ENCODE measurements around the gene DPCD.
"Not testable (repeated sequence)": the region's sequence is repeated elsewhere in the genome, so short reads cannot be mapped to it uniquely, and the experiment has no call there.

Gene DPCD

DNA sequence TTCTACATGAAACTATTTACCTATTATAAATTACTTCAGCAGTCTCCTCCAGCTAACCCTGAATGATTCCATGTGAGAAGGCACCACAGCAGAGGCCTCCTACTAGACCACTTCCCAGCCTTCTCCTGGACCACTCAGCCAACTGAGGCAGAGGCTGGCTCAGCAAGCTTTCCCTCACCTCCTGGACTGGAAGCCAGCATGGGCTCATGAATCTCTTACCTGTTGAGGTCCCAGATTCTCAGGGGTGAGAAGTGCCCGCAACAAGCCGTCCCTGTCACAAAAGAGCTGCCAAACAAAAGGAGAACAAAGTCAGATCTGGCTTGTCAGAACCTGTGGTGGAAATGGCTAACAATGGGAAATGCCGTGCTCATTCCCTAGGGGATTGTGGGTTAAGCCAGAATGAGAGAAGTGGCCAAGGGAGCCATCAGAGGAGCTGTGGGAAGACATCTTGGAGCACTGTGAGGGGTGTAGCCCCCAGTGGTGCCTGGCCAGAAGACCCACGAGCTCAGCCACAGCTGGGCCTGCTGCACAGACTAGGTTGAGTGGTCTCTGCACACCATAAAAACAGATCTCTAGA, 36.5 kb downstream of the DPCD start:
- no peak for DNase-seq

DNA sequence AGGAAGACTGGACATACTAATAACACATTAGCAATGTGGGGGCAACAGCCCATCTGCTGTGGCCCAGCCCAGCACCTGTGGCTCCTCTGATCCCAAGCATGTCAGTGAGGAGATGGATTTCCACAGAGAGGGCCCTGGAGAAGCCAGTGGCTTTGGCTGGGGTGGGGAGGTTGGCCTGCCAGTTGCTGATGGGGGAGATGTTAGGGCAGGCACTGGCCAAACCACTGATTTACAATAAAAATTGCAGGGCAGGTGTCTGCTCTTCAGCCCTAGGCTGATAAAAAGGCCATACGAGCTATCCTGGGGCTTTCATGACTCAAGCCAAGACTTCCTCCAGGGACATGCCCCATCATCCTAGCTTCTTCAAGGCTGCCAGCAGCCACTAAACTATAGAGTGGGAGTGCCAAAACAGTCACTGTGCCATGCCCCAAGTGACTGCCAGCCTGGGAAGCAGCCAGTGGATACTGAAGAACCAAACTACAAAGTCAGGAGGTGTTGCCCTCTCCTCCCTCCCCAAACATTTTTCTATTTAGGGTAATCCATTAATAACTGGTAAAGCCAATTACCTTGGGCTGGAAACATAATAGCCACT, 37.8 kb downstream of the DPCD start:
- no peak for DNase-seq

DNA sequence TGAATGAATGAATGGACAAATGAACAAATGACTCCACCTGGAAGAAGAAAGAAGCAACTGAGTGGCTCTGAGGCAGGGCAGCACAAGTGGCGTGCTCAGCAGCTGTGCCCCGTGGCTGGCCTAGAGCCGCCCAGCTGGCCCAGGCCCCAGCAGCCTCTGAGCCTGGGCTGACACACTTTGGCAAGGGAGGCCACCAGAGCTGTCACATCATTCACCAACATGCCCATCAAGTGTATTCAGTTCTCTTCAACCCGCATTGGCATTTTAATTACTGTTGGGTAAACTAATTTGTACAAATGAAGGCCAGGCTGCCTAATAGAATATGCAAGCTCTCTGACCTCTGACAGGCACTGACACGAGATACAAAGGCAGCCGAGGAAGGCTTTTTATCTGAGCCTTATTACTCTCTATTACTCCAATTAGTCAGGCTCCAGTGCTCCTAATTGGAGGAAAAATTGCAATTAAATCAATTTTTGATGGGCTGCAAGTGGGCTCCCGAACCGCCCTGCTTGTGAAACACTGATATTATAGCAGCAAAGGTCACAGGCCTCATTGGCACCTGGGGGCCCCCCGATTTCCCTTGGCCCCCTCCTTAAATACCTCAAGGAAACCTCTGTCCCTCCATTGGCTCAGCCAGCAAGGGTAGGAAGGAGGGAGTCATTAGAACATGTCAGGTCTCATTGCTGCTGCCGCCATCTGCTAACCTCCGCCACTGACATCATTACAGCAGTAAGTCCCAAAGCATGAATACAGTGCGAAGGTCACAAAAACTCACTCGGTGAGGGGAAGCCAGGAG, 41.9 kb downstream of the DPCD start:
- DNase-seq, result no peak

DNA sequence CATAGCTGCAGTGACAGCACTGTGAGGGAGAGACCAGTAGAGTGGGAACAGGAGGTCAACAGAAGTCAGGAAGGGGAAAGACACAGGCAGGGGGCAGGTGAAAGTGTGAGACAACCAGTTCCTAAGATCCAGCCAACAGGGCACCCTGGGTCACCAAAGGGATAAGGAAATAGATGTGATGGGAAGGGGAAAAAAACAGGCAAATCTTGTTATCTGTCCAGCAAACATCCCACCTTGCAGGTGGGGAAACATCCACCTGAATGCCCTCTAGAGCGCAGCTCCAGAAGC, 42.5 kb downstream of the DPCD start:
- DNase-seq, result no peak

DNA sequence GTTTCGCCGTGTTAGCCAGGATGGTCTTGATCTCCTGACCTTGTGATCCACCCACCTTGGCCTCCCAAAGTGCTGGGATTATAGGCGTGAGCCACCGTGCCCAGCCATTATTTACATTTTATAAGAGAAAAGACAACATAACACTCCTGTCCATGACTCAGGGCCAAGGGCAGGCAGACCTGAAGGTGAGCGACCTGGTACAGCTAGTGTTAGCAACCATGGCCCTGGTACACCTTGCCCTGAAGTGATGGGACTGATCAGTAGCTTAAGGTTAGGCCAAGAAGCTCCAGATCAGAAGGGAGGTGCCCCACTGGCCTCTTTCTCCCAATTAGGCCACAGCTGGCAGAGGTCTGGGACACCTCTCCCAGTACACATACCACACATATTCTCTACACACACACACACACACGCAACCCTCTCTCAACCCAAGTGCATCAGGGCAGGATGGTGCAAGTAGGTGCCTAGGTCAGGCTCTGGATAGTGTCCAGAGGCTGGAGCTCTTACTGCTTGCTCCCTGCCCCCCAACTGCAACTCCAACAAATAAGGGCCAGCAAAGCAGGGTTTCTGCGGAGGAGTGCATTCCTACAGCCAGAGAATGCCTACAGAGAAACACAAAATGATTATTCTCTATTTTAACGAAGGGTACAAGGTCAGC, 43.8 kb downstream of the DPCD start:
- no peak for DNase-seq

DNA sequence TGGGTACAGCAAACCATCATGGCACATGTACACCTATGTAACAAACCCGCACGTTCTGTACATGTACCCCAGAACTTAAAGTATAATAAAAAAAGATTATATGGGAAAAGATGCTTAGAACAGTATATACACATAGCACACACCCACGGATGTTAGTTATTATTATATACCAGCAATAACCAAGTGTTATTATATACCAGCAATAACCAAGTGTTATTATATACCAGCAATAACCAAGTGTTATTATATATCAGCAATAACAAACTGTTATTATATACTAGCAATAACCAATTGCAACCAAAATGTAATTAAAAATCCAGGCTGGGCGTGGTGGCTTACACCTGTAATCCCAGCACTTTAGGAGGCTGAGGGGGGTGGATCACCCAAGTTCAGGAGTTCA, 45.4 kb downstream of the DPCD start:
- DNase-seq, result not testable (repeated sequence)

DNA sequence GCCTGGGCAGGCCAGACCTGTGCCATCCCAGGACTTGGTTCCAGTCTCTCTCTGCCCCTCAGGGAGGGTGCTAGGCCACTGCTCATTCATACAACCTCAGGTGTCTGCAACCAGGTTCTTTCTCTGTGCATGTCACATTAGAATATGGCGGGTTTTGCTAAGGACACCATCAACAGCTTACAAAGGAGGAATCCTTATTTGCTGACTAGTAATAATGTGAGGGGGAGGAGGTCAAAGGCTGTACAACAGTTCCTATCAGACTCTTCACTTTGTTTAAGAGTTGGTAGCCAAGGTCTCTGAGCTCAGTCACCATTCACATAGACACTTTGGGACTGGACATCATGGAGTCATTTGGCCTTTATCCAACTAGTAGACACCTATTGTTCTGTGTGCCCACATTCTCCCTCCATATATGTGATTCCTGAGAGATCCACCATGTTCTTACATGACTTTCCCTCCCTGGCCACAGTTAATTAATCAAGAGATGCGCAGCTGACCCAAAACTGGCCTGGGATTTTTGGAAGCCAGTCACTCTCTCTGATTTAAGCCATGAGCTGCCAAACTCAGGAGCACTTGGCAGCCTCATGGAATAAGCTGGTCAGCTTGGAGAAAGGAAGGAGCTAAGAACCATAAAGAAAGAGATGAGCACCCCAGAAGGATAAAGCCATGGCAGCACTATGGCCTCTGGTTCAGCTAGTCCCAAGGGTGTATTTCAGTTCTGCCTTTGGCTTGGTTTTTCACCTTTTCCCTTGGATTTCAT, 51.2 kb downstream of the DPCD start:
- no peak for DNase-seq

DNA sequence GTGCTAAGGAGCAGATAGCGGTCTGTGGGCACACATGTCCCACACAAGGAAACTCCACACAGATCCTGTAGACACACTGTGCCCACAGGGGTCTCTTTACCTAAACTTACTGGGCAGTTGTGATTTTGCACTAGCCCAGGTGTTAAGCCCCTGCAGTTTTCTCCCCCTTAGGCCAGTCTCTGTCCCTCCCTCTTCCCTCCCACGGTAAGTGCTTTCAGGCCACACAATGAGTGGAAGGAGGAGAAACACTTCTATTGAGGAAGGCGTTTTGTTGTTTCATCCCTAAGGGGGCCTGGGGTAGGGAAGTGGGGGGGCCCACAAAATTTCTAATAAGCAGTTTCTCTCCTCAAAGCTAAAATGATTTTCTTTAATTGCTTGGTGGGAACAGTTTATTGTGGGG, 55.4 kb downstream of the DPCD start:
- no peak for DNase-seq

DNA sequence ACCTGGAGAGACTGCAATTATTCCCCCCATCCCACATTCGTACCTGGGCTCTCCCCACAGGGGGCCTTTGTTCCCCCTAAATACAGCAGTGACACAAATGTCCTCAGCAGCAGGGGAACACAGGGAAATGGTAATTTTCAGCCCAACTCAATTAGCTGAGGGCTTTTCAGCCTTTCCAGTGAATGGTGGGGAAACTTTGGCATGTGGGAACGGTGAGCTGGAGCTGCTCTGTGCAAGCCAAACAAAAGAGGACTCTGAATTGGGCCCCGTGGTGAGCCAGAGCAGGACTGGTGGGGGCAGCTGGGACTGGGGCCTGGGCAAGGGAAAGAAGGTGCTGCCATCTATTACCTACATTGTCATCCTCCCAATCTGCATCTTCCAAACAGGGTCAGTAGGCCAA, 55.9 kb downstream of the DPCD start:
- no peak for DNase-seq

DNA sequence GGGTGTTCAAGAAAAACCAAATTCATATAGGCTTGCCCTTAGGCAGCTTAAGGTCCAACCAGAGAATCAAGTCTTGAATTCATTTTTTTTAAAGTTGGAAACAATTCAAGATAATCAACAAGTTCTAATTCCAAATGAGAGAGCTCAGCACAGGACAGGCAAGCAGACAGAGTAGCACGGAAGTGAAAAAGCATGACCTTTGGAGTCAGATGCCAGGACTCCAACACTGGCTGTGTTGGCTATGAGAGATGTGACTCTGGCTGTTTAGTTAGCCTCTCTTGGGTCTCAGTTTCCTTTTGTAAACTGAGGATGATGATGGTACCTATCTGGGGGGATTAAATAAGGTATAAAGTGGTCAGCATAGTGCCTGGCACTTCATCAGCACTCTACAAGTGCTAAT, 57.5 kb downstream of the DPCD start:
- DNase-seq, result no peak

DNA sequence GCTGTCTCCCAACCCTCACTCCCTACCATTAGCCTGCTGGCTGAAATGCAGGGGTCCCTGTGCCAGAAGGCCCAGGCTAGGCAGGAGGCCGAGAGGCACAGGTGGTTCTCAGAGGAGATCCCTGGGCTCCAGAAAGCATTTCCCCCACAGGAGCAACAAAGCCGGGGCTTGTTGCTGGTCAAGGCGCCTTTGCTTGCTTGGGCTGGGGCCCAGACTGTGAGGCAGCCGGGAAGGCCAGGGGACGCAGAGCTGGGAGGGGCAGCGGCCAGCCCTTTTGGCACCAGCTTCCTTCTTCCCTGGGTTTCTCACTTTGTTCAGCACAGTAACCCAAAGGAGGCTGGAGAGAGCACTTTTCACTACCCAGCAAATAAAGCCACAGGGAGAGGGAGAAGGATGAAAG, 58.2 kb downstream of the DPCD start:
- DNase-seq, result no peak

DNA sequence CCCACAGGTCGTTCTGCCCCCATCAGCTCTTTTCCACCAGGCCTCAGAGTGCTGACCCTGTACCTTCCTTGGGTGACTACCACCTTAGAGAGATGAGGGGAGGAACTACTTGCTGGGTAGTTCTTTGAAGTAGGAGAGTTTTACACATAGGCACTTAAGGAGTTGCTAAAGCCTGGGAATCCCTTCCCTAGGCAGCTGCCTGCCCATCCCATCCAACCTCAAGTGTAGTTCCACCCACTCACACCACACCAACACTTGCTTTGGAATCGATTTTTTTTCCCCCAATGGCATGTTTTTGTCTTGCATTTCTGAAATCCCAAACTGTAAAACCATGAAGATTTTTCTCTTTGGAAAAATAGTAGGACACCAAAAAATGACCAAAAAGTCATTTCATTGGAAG, 59.1 kb downstream of the DPCD start:
- DNase-seq, result no peak

DNA sequence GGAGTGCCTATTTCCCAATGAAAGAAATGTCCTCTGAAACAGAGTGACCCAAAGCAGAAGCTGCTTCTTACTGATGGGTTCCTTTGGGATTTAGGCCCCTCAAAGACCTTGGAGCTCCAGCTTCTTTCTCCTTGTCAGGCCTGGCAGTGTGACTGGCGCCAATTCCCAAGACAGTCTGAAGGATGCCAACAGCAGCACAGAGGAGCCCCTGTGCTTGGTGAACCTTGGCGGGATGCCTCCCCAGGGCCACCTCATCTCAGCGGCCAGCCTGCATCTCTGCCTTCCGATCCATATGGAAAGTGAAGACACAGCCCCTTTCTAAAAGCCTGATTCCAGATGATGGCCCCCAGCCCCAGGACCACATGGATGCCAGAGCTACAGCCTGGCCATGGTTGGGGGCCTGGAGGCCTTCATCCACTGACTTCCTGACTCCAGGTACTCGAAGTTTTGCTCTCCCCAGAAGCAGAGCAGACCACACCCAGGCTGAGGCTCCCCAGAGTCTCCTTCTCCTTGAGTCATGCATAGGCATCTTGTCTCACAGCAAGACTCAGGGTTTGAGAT, 61.5 kb downstream of the DPCD start:
- DNase-seq, result no peak

DNA sequence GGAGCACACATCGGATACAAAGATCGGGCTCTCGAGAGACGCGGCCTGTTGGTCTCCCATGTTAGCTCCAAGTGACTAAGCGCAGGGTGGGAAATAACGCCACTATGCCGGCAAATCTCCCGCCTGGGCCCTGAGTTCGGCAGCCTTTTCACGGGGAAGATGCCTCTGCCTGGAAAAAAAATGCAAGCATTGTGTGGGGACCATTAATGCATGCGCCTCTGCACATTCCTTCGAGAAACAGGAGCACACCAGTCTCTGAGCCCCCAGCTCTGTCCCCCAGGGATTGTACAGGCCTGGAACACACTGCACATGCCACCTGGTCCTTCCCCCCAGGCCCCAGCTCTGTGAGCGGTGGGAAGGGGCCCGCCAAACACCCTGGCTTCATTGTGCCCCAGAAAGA, 62.7 kb downstream of the DPCD start:
- no peak for DNase-seq

DNA sequence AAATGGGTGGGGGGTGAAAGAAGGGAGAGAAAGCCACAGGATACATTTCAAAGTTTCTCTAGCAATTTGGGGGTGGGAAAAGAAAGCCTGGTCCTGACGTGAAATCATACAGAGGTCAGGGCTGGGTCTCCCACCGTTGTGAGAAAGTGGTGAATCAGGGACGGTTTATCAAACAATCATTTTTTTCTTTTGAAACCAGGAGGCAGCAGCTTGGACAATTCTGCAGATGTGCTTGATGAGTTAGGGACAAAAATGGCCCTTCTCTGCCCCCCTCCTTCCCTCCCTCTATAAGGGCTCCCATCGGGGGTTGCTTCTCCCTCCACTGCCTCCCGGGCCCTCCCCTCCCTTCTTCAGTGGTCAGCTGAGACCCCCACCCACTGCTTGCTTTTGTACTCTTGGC, 63.2 kb downstream of the DPCD start:
- no peak for DNase-seq

DNA sequence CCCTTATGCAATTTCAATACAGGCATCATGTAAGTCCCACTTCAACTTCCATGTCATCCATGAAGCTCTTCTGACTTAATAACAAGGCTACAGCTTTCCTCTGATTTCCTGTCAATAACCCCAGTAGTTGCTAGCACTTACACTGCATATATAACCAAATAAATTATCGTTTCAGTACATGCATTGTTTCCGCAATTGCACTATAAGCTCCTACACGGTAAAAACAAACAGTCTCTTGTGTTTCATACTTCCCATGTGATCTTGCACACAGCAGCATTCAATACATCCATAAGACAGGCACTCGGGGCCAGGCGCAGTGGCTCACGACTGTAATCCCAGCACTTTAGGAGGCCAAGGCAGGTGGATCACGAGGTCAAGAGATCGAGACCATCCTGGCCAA, 65.4 kb downstream of the DPCD start:
- no peak for DNase-seq

DNA sequence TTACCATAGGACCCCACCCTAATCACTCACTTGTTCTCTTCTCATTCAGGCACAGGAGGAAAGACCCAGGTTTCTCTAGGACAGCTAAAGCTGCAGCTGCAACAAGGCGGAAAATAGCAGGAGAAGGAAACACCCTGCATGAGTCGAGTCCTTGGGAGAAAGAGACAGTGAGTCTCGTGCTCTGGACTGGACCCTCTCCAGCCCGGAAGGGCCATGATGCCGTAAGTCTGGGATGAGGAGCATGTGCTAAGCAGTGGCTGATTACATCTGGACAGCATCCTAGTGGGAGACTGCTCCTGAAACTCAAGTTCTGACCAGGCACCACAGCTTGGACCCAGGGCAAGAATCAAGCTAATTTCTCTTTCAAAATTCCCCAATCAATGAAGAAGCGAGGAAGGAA, 67.4 kb downstream of the DPCD start:
- DNase-seq, result no peak

DNA sequence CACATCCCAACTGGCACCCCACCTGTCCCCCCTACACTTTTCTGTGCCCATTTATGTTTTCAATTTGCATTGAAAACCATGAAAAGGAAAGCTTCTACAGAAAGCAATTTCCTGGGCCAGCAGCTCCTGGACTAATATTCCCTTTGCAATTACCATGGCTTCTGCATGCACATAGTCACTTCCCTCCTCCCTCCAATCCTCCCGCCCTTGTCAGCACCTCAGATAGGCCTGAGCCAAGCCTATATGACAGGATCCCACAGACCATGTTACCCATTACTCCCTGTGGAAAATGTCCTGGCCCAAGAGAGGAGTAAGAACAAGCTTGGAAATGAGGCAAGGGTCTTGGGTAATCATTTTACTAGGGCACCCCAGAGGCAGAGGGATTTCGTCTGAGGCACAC, 68.8 kb downstream of the DPCD start:
- no peak for DNase-seq

DNA sequence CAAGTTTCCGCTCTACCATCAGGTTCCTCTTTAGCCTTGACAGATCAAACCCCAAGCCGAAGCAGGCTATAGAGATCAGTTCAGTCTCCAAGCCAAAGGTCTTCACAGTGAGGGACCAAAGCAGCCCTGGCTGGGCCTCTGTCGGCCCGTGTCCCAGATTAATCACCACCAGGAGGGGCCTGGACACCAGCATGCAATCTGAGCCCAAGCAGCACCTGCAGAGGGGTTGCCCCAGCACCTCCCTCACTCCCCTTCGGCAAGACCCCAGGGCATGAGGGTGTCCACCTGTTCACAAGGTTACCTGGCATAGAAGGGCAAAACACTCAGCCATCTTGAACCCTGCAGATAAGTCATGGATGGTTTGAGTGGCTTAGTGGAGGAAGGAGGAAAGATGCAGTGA, 70.9 kb downstream of the DPCD start:
- DNase-seq, result no peak

Data from activated CD4-positive, CD25-positive, alpha-beta regulatory T cell treated with anti-CD3 and anti-CD28 coated beads, Interleukin-2, amount 50 U/mL, for 72 hours (primary cell).